KBM-7 (cell line): ENCODE measurements around the gene PHF5A.

Experiments
- DNase-seq: peaks from one replicate; pipeline ENCODE4 v3.0.0-alpha.2; 2015
- in situ Hi-C: fragments of 300-500 bp; cut with MboI; formaldehyde crosslinking; loops from 2 replicates; pipeline ENCODE4 v1.14.3; 2020; ENCODE audit warnings: low sequenced_read_pairs, low pct_unique_long_range_greater_than_20kb, mixed read lengths

PHF5A gene, protein sequence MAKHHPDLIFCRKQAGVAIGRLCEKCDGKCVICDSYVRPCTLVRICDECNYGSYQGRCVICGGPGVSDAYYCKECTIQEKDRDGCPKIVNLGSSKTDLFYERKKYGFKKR

DNA sequence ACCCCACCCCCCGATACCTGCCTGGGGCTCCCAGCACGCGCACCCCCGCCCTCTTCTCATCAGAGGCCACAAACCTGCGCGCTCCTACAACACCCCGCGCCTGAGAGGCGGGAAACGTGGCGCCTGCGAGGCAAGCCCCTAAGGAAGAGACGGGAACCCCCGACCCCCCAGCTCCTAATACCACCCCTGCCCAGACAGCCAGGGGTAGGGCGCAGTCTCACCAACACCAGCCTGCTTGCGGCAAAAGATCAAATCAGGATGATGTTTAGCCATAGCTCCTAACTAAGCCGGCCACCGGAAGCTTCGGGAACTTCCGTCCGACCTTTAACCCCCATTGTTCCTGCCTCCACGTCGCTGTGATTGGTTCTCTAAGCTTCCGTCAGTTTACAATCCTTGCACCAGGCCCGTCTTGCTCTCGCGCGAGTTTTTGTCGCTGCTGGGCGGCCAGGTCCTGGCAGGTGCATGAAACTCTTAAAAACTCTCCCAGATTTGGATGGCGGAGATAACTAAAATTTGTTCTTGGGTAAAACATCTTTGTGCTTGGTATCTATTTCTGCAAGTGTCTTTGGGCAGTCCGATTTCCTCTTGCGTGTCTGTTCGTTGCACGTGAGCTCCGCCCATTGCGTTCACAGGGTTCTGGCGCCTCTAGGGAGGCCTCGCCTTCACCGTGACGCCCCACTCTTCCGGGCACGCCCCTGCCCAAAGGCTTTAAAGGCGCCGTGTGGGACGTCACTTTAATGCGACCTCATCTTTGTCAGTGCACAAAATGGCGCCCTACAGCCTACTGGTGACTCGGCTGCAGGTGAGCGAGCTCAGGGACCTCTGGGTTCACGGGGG is at the start of gene PHF5A, which contains the start of gene ACO2:
Gene PHF5A, minus strand, starts transcription at position 312 of the 837 bp plus-strand sequence. Its CDS starts 39 bp downstream, at position 273.
Gene ACO2, plus strand, starts transcription at position 737 of the 837 bp plus-strand sequence. Its CDS starts 30 bp downstream, at position 767.
- peak; percentile 99 for DNase-seq
- in situ Hi-C loops: no loop called here

DNA sequence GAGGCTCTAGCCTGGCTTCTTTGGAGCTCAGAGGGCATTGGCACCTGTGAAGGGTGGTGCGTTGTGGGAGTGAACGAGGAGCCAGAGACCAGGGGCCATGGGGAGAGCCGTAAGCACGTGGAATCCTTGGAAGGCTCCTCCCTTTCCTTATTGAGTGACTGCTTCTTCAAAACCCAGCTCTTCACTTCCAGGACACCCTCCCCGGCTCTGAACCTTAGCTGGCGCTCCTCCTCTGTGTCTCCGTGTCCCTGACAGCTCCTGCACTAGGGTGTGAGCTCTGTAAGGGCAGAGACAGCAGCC is 49.5 kb upstream of the PHF5A start:
- in situ Hi-C loops: loop anchor here (10.0 kb wide), 1 partner anchor 113 kb away; no protein-coding TSS in a partner anchor
- no peak for DNase-seq

DNA sequence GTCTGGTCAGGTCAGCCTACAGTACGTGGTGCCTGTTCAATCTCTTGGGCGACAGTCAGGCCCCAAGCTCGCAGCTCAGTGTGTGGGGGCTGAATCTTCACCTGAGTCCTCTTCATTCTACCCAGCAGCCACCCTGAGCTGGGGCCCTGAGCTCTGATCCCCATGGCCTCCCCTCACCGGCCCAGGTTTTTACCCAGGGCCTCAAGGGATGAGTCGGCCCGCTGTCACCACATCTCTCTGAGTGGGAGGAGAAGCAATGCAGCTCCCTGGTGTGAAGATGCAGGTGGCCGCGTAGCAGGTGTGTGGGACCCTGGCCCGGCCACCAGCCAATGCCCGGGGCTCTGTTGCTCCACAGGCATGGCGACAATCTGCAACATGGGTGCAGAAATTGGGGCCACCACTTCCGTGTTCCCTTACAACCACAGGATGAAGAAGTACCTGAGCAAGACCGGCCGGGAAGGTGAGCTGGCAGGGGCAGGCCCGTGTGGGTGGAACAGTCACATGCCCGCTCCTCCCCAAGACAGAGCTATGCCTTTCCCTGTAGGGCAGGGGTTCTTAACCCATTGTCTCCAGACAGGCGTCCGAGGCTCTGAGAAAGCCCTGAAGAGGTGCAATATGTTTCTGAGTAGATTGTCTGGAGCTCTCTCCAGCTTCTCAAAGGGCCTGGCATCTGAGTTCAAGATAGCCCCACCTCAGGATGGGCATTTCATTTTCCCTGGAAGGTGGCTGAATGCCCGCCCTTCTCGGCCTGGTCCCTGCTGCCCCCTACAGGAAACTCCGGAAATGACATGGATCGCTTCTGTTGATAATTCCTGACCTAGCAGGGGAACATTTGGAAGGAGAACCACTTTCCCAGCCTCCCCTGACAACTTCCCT is 48.9 kb upstream of the PHF5A start:
- peak; percentile 57 for DNase-seq
- in situ Hi-C loops: loop anchor here (10.0 kb wide), 1 partner anchor 113 kb away; no protein-coding TSS in a partner anchor

DNA sequence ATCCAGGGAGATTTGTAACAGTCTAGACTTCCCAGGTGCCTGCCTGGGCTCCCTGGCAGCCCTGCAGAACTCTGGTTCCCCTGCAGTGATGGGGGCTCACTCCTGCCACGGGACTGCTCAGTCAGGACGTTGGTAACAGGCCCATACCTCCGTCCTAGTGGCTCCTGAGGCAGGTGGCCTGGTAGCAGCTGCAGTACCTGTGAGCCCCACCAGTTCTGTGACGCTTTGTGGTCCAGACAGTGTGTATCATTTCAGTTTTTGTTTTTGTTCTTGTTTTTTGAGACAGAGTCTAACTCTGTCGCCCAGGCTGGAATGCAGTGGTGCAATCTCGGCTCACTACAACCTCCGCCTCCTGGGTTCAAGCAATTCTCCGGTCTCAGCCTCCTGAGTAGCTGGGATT is 48.0 kb upstream of the PHF5A start:
- in situ Hi-C loops: loop anchor here (10.0 kb wide), 1 partner anchor 112 kb away; no protein-coding TSS in a partner anchor
- no peak for DNase-seq

DNA sequence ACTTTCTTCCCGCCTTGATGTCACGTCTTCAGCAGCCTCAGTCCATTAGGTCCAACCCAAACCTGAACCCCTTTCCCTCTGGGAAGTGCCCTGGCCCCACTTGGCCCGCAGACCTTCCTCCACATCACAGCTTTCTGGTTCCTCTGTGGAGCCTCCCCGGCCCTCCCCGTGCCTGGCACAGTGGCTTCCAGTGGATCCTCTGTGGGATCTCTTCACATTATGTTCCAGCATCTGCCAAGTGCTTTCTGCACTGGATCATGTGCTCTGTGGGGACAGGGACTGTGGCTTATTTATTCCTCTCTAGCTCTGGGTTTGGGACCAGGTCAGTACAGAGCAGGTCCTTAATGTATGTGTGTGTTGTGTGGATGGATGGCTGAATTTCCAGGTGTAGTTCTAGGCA is 44.9 kb upstream of the PHF5A start:
- in situ Hi-C loops: loop anchor here (10.0 kb wide), 1 partner anchor 109 kb away; no protein-coding TSS in a partner anchor
- DNase-seq: no peak

DNA sequence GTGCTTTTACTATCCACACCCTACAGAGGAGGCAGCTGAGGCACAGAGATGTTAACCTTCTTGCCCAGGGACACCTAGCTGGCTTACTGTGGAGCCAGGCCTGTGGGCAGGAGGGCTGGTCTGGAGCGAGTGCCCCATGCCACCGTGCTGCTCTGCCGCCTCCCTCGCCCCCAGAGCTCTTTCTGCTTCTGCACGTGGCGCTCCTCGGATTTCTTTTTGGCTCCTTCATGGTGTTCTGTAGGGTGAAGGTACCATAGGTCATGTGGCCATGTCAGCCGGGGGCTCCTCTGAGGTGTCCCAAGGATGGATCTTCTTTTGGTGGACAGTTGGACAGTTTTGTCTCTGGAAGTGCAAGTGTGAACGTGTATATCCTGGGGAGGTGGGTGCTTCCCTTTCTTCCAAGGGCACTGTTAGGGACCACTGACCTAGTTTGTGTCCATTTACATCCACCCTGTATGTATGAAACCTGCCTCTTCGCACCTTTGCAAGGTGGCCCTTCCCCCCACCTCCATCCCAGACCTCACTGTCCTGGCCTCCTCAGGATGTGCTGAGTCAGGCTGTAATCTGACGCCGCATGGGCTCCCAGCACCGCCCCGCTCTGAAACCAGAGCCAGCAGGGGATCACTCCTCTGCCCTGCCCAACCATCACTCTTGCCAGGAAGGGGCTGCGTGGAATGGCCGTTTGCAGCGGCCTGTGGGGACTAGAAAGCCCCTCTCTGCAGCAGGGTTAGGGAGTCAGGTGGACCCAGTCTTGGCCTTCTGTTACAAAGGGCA is 44.1 kb upstream of the PHF5A start:
- in situ Hi-C loops: loop anchor here (10.0 kb wide), 1 partner anchor 108 kb away; no protein-coding TSS in a partner anchor

DNA sequence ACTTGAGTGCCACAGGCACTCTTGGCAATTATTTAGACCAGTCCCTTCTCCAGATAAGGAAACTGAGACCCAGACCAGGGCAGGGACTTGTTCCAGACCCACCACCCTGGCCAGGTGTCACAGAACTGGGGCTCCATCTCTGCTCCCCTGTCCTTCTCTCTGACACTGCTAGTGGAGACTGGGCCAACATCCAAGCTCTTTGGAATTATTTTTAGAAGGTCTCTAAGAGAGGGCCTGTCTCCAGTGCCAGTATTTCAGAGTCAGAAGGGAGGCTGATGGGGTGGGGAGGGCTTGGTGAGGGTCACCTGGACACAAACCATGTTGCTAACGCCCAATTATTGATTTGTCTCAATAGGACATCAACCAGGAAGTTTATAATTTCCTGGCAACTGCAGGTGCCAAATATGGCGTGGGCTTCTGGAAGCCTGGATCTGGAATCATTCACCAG is 43.1 kb upstream of the PHF5A start:
- DNase-seq: no peak
- in situ Hi-C loops: loop anchor here (10.0 kb wide), 1 partner anchor 107 kb away; no protein-coding TSS in a partner anchor

More for the DNA sequence above, 44.1 kb upstream of the PHF5A start:
- no peak for DNase-seq

DNA sequence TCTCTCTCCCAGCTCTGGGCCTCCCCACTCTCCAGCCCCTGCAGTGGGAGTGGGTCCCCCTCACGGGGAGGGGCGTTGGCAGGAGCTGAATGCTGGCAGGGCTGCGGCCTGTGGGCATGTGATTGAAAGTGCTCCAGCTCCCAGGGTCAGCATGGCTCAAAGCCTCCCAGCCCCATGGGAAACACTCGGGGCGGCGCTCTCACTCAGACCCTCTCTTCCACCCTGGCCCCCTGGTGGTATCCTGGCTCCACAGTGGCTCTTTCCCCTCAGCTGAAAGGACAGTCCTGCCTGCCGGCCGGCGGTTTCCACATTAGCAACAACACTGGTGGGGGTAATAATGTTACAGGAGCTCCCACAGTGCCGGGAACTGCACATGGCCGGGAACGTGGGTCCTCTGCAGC is 40.3 kb upstream of the PHF5A start:
- no peak for DNase-seq
- in situ Hi-C loops: no loop called here

DNA sequence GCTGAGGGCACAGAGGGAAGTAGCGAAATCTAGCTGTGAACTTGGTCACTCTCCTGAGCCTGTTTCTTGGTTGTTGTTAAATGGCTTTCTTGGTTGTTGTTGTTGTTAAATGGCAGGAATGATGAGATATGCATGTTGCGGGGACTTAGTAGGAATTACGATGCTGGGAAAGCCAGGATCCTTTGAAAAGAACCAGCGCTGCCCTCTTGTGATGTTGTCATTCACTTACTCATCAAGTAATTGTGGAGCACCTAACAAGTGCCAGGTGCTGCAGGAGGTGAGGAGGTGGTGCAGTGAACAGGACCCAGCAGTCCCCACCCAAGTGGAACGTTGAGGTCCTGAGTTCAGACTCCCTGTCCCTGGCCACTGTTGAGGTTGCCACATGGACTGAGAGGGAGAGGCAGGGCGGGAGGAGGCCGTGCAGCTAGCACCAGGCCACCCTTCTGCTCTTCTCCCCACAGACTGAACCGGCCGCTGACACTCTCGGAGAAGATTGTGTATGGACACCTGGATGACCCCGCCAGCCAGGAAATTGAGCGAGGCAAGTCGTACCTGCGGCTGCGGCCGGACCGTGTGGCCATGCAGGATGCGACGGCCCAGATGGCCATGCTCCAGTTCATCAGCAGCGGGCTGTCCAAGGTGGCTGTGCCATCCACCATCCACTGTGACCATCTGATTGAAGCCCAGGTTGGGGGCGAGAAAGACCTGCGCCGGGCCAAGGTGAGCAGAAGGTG is 39.0 kb upstream of the PHF5A start:
- no peak for DNase-seq
- in situ Hi-C loops: no loop called here

DNA sequence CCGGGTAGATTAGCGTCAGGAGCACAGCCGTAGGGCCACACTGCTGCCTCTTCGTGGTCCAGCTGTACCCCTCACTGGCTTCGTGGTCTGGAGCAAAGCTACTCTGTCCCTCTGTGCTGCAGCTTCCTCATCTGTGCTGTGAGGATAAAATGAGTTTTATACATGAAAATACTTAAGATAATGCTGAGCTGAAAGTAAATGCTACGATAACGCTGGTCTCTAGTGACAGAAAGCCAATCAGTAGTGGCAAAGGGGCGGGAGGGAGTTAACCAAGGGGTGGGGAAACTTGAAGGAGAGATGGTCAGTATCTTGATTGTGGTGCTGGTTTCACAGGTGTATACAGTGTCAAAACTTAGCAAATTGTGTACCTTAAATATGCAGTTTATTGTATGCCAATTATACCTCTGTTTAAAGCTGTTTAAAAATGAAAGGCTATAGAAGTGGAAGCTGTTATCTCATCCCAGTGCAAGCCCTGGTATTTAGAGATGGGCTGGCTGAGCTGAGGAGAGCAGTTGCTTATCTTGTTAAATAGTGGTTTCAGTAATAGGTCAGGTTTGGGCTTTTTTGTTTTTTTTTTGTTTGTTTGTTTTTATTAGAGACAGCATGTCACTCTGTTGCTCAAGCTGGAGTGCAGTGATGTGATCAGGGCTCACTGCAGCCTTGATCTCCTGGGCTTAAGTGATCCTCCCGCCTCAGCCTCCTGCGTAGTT is 37.2 kb upstream of the PHF5A start:
- in situ Hi-C loops: no loop called here
- DNase-seq: no peak

DNA sequence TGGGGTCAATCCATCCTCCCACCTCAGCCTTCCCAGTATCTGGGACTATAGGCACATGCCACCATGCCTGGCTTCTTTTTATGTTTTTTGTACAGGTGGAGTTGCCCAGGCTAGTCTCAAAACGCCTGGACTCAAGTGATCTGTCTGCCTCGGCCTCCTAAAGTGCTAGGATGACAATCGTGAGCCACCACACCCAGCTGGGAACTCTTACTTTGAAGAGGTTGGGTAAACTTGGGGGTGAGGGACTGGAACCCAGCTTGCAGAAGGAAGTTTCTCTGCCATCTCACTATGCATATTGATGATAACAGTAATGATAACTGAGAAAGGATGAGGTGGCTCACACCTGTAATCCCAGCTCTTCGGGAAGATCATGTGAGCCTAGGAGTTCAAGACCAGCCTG is 36.3 kb upstream of the PHF5A start:
- in situ Hi-C loops: no loop called here
- no peak for DNase-seq

DNA sequence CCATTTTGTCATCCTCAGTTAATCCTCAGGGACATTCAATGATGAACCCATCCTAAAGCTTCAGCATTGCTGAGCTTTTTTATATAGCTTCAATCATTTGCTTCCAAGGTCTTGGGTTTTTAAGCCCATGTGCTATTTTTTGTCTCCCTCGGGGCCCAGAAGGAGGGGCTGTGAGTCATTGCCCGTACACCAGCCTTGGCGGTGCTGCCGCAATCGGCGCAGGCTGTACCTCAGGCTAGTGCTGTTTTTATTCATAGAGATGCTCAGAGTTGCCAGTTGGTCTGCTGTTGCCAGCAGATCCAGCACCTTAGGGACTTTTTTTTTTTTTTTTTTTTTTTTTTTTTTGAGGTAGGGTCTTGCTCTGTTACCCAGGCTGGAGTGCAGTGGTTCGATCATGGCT is 35.9 kb upstream of the PHF5A start:
- in situ Hi-C loops: no loop called here
- no peak for DNase-seq

DNA sequence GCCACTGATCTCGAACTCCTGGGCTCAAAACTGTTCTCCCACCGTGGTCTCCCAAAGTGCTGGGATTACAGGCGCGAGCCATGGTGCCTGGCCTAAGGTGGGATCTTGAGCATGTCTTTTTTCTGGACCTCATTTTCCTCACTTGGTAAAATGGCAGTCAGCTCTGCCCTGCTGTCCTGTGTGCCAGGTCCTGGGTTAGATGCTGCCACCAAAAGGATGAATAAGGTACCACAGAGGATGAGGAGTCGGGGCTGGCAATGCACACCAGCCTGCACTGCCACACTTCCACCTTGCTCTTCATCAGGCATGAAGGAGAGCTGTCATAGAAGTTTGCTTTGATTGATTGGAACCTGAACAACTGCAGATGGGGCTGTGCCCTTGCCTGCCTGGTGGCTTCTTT is 32.7 kb upstream of the PHF5A start:
- peak; percentile 36 for DNase-seq
- in situ Hi-C loops: no loop called here

DNA sequence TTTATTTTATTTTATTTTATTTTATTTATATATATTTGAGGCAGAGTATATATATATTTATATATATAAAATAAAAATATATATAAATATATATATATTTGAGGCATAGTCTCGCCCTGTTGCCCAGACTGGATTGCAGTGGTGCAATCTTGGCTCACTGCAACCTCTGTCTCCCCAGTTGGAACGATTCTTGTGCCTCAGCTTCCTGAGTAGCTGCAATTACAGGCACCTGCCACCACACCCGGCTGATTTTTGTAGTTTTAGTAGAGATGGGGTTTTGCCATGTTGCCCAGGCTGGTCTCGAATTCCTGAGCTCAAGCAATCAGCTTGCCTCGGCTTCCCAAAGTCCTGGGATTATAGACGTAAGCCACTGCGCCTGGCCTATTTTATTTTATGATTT is 31.8 kb upstream of the PHF5A start:
- no peak for DNase-seq
- in situ Hi-C loops: no loop called here

DNA sequence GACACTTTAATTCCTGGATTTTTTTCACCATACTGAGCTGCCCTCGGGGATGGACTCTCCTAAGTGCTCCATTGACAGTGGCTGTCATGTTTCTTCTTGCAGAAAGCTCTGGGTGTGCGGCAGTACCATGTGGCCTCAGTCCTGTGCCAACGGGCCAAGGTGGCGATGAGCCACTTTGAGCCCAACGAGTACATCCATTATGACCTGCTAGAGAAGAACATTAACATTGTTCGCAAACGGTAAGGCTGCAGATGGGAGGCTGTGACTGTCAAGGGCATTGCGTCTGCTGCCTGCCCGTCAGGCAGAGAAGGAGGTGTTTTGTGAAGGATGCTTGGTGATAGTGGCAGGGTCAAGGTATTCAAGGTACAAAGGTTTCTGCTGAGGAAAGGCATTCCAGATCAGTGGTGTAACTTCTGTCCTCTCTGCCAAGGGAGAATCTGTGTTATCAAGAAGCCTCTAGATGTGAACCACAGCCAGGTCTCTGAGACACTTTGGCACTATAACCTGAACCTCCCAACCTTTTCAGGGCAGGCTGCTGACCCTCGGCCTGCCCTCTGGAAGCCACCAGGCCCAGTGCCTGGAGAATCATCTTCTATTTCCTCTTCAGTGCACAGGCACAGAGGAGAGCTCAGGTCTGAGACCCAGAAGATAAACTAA is 31.3 kb upstream of the PHF5A start:
- DNase-seq: no peak
- in situ Hi-C loops: no loop called here

DNA sequence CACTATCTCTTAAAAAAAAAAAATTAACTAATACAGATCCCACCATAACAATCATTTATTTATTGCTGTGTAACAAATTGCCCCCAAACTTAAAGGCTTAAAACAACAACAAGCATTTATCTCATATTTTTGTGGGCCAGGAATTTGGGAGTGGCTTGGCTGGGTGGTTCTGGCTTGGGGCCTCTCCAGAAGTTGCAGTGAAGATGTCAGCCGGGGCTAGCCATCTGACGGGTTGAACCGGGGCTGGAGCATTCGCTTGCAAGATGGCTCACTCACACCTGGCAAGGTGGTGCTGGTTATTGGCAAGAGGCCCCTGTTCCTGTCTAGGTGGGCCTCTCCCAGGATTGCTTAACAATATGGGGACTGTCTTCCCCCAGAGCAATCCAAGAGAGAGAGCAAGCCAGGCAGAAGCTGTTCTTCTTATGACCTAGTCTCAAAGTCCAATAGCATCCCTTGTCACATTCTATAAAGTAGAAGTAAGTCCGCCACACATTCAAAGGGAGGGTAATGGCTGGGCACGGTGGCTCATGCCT is 29.9 kb upstream of the PHF5A start:
- no peak for DNase-seq
- in situ Hi-C loops: no loop called here
